ENCODE measurements around the gene ENKD1. TPM values are rescaled to one million over a fixed set of nuclear protein-coding genes. Genes with fewer than 3 reads are reported as not detected.

ENKD1 gene
- total and polyA plus RNA-seq, 2 of the 13 experiments (the other 11 are each of a cell fraction or from before 2014, with no cell fraction given): 10.8 to 20.8 TPM

GRCh38 chr16:67672739-67673662, 6.5 kb upstream of the ENKD1 start (continued):
- no peak for TF ChIP-seq ZNF552 (CRISPR knock-in tag; IDR thresholded peaks at IDR 0.05; ENCODE audit: borderline replicate concordance)
- TF ChIP-seq RFXANK (CRISPR knock-in tag; IDR thresholded peaks at IDR 0.05): no peak
- peak; percentile 8; the same call in 1 of the 2 replicates for TF ChIP-seq FOSL2 (CRISPR knock-in tag; IDR thresholded peaks at IDR 0.05)
- TF ChIP-seq ZFP36L1 (CRISPR knock-in tag; IDR thresholded peaks at IDR 0.05): no peak
- TF ChIP-seq ZNF512B (CRISPR knock-in tag; IDR thresholded peaks at IDR 0.05; ENCODE audit: borderline replicate concordance): no peak
- TF ChIP-seq SALL1 (CRISPR knock-in tag; IDR thresholded peaks at IDR 0.05): peak; percentile 21; the same call in 1 of the 2 replicates
- 0 out of 2 replicates have a peak, but pooled peaks have one; percentile 67 for TF ChIP-seq ZNF235 (CRISPR knock-in tag; IDR thresholded peaks at IDR 0.05; ENCODE audit: borderline replicate concordance)
- no peak for TF ChIP-seq ZBTB49 (CRISPR knock-in tag; IDR thresholded peaks at IDR 0.05; ENCODE audit: borderline replicate concordance)
- TF ChIP-seq NPAS2 (CRISPR knock-in tag; IDR thresholded peaks at IDR 0.05; ENCODE audit: borderline replicate concordance): no peak
- no peak for TF ChIP-seq ZSCAN22 (CRISPR knock-in tag; IDR thresholded peaks at IDR 0.05)
- no peak for TF ChIP-seq CSRNP1 (CRISPR knock-in tag; IDR thresholded peaks at IDR 0.05)
- no peak for TF ChIP-seq ZNF451 (CRISPR knock-in tag; IDR thresholded peaks at IDR 0.05)
- no peak for TF ChIP-seq SNAPC4 (CRISPR knock-in tag; IDR thresholded peaks at IDR 0.05)
- TF ChIP-seq ERF (CRISPR knock-in tag; IDR thresholded peaks at IDR 0.05): 0 out of 2 replicates have a peak, but pooled peaks have one; percentile 25
- TF ChIP-seq ZNF572 (CRISPR knock-in tag; IDR thresholded peaks at IDR 0.05): 0 out of 2 replicates have a peak, but pooled peaks have one; percentile 49

Data from HepG2 (cell line).